T-helper 1 cell treated with Interleukin-12 subunit alpha and Interleukin-12 subunit beta and Interleukin-4 antibody, amounts not matched to agents 30 ng/mL and 1 ng/mL, for 36 hours (primary cell): ENCODE measurements around the gene MLEC. TPM values are rescaled to one million over a fixed set of nuclear protein-coding genes. Genes with fewer than 3 reads are reported as not detected.

Source experiments
- intact Hi-C: fragments of 100-400 bp; cut with micrococcal nuclease; formaldehyde crosslinking; loops from one replicate; pipeline ENCODE4 v1.15.1; 2024
- total RNA-seq: library from RNA; stranded (reverse); gene quantifications from 2 replicates; pipeline ENCODE4 v1.2.3, GENCODE V29; 2022

MLEC gene
- total RNA-seq, 1 donor from 2014 or later, result 129 TPM

DNA sequence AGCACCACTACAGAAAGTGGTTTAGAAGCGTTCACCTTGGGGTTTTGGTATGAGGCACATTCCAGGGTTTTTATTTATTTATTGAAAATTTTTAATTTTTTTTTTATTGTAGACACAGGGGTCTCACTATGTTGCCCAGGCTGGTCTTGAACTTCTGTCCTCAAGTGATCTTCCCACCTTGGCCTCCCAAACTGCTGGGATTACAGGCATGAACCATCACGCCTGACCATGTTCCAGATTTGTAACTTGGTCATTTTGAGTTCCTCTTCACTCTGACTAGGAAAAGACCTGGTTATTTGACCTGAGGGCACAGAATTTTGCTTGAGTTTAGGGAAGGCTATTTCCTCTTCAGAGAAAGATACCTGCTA, 3.1 kb downstream of the MLEC start:
- intact Hi-C loops, result no loop called here

DNA sequence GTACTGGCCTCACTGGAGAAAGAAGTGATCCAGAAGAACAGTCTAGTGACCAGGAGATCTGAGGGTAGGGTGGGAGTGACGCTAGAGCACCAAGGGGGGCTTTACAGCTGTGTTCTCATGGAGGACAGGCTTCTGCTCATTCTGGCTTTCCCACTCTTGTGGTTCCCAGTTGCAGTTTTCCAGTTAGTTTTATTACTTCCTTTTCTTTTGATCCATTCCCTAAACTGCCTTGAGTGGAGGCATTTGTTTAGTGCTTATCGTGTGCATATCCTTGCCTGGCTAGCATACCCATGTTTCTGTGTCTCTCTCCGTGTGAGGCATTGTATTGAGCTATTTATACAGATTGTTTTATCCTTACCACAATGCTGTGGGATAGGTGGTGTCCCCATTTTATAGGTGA, 4.0 kb downstream of the MLEC start:
- intact Hi-C loops, result no loop called here

DNA sequence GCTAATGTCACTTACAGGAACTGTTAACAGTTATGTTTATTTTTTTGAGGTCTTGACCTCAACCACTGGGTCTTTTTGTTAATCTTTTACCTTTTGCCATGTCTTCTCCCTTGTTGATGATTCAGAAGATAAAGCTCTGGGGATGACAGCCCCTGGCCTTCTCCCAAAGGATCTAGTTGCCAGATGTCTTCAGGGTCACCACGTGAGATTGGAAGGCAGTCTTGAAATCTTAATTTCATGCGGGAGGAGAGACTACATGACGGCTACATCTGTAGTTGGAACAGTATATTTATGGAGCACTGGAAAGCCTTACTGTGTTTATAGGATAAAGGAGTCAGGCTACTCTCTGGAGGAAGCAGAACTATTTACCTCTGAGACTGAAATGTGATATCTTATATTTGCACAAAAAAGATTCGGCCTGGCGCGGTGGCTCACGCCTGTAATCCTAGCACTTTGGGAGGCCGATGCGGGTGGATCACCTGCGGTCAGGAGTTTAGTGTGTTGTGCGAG, 5.6 kb downstream of the MLEC start:
- intact Hi-C loops, result no loop called here

DNA sequence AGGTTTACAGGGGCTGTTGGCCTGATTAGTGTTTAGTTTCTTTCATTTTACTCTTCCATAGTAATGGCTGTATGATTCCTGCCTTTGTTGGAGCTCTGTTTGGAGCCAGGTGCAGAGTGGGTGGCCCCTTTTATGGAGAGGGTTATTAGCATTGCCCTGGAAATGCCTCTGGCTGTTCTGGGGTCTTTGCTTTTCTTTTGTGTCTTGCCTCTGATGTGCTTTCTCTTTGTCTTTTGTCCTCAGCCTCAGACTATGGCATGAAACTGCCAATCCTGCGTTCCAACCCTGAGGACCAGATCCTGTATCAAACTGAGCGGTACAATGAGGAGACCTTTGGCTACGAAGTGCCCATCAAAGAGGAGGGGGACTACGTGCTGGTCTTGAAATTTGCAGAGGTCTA, 6.9 kb downstream of the MLEC start:
- intact Hi-C loops, result no loop called here

DNA sequence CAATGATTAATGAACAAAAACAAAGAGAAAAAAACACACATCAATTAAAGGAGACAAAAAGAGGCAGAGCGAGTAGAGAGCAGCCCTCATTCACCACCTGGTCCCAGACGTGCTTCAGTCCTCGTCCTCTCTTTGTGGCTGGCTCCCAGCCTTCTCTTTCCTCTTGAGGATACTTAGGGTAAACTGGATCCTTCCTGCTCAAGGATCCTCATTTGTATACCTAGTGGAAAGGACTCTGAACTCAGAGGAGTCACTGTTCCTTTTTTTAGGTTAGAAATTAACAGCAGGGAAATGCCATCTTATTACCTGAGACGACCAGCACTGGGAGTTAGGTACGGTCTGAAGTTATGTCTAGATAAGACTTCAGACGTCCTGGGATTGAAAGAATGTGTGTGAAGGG, 9.7 kb downstream of the MLEC start:
- intact Hi-C loops, result no loop called here

DNA sequence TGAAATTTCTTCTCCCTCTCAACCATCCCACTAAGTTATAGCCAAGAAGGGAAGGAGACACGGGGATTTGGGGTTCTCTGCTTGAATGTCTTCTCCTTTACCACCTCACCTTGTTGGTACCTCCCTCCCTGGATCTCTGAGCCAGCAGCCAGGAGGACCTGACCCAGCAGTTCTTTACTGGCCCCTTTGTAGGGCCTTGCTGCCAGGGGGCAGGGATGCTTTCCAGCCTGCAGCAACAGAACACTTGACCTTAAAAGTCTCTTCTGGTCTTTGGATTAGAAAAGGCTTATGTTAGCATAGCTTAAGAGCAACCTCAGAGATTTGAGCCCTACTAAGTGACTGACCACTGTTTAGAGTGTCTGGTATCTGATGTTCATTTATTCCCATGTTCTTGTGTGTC, 10.4 kb downstream of the MLEC start:
- intact Hi-C loops, result no loop called here

DNA sequence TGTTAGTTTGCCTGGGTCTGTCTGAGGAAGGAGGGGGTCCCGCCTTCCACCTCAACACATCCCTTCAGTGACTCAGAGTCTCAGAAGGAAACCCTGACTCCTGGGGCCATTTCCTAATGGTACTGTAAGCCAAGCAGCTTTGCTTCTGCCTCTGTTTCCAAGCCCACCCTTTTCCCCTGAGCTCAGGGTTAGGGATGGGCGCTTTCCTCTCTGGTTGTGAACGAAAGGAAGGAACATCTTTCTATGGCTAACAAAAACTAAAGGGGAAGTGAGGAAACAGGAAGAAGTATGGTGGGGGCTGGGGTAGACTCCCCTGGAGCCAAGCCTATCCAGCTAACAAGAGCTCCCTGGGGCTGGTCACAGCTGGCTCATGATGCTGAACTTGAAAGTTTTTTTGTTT, 11.7 kb downstream of the MLEC start:
- intact Hi-C loops, result no loop called here

DNA sequence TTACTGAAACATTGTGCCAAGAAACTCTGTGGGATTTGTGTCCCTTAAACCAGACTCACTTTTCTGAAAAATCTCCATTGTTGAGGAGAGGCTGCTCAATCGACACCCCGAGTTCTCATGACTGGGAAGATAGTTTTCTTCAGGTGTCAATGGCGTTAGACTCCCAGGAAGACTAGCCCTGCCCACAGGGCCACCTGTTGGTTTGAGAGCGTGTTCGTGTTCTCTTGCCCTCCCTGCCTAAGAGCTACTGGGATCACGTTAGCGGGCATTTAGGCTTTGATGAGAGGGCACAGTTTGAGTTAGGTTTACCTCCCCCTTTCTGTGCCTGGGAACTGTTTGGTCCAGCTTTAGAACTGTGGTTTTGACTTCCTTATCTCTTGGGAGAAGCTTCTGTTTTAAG, 12.6 kb downstream of the MLEC start:
- intact Hi-C loops, result no loop called here

DNA sequence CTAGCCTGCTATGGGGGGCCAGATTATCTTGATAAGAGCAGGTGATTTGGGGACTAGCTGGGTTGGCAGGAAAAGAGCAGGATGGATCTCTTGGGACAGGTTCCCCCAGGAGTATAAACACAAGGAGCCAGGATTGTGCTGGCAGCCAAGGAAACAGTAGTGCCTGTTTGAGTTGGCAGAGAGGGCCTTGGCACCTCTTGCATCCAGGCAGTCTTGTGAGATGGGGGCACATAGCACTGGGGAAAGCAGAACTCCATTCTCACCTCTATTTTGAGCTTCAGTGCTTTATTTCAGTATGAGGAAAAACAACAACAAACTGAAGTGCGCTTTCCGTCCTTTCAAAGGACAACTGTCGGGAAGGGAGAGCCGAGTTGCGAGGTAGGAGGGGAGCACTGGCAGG, 13.9 kb downstream of the MLEC start:
- intact Hi-C loops, result no loop called here

DNA sequence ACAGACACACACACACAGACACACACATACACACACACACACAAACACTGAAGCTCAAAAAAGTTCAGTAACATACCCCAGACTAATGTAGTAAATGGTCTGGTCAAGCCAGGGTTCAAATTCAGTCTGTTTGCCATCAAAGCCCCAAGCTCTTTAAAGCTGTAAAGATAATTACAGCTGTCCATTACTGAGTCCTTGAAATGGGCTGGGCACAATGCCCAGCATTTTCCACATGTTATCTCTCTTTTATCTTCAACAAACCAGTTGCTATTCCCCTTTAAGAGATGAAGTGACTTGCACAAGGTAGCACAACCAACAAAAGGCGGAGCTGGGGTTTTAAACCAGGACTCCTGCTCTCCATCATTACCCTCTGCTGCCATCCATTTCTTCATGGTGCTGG, 15.7 kb downstream of the MLEC start:
- intact Hi-C loops, result no loop called here

DNA sequence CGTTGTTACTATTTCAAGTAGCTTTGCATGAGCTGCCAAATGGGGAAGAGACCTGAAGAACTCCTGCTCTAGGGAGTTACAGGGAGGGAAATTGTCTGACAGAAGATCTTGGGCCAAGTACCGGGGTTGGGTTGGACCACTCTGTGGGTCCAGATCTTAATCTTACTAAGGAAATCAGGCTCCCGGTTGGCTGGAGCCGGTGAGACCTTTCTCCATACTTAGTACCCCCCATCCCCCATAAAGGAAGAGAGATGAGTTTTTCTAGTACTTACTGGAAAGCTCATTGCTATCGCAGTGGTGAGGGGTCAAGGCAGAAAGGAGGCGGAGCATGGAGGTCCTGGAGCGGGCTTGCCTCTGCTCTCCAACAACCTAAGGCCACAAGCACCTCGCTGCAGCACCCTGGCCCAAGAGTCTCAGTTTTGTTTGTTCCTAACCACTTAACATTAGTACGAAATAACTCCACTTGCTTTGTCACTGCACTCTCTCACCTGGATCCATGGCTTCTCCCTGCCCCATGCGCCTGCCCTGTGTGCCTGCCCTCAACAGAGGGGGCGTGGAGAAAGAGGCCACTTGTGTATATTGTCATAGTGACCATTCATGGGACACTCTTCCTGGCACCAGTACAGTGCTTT, 16.5 kb downstream of the MLEC start:
- intact Hi-C loops, result no loop called here

DNA sequence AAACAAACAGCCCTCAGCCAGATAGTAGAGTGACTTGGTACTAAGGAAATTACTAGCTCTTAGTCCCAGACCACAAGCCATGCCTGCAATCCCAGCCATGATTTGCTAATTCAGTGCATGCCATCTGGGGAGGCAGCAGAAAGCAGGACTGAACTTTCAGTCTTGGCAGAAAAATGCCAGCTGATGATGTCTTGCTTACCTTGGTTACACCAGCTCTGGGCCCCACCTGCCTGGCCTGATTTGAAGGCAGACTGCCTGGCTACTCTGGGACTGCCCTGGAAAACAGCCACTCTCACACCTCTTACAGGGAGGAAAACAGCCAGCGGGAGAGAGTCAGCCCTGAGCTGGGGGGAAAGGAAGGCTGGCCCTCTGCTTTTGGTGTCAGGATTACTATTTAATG, 18.7 kb downstream of the MLEC start:
- intact Hi-C loops, result no loop called here

DNA sequence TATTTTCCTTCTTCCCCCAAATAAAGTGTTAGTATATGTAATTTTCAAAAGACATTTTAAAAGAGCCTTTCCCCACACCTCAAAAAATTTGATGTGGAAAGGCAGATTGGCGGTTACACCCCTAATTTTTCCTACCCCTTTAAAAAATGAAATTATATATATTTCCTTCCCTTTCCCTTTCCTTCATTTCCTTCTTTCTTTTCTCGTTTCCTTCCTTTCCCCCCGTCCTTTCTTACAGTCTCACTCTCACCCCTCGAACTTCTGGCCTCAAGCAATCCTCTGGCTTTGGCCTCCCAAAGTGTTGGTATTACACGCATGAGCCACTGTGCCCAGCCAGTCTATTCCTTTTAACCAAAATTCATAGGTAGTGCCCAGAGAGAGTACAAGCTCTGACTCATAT, 19.1 kb downstream of the MLEC start:
- intact Hi-C loops, result no loop called here

DNA sequence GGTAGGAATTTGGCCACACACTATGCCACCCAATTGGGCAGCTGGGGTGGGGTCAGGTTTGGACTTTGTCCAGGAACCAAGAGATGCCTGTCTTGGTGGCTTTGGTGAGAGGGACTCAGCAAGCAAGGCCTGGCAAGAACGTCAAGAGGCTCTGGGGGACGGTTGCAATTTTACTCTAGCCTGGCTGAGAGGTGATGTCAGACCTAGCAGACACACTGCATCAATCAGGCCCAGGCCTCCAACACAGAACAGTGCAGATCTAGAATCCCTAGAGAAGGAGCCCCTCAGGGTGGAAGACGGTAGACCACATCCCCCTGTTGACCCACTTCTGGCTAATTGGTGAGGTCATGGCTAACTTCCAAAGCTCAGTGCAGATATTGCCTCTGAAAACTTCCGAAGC, 21.7 kb downstream of the MLEC start:
- intact Hi-C loops, result no loop called here

DNA sequence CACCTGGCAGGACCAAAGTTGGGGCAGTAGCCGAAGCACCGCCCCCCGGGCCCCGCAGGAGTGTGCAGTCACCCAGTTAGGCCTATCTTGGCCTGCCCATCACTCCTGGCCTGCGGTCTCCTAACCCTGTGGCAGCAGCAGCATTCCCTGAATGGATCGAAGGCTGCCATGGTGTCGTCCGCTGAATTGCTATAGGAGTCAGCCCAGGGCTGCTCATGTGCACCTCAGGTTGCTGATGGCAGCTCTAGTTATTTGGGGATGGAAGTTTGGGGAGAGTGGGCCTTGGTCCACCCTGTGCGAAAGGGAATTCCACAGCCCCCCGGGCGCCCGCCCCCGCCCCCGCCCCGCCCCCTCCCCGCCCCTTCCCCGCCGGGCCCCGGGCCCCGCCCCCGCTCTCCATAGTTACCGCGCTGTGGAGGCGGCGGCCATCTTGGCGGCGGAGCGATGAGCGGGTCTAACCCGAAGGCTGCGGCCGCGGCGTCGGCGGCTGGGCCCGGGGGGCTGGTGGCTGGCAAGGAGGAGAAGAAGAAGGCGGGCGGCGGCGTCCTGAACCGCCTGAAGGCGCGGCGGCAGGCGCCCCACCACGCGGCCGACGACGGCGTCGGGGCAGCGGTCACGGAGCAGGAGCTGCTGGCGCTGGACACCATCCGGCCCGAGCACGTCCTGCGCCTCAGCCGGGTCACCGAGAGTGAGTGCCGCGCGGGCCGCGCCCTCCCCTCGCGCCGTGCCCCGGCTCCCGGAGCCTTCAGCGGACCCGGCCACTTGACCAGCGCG, 23.3 kb downstream of the MLEC start, which contains the start of gene UNC119B:
UNC119B (plus strand) TSS at position 428 of the 774 bp plus-strand sequence; CDS start at position 445, 17 bp downstream.
- intact Hi-C loops, result loop anchor here (1.0 to 5.0 kb wide), 5 partner anchors 15 to 402 kb away; partner anchors contain the start of genes ACADS and SPPL3

DNA sequence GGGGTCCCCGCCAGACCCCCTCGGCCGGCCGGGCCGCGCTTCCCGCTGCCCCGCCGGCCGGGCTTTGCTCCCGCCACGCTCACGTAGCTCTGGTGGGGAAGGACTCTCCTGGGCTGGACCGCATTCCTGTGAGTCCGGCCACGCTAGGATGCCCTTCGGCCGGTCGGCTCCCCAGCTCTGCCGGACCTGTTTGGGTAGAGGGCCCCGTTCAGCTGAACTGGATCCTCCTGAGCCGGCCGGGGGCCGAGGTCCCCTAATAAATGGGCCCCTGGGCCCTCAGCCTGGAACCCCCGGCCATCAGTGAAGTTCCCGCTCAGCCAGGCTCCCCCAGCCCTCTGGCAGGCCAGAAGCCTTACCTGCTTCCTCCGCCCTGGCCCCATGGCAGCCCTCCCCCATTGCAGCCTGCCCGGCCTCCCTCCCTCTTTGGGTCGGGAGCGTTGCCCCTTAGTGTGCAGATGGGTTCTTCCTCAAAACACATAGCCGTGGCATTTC, 23.9 kb downstream of the MLEC start:
- intact Hi-C loops, result loop anchor here (1.0 to 5.0 kb wide), 5 partner anchors 14 to 401 kb away; partner anchors contain the start of genes ACADS and SPPL3

DNA sequence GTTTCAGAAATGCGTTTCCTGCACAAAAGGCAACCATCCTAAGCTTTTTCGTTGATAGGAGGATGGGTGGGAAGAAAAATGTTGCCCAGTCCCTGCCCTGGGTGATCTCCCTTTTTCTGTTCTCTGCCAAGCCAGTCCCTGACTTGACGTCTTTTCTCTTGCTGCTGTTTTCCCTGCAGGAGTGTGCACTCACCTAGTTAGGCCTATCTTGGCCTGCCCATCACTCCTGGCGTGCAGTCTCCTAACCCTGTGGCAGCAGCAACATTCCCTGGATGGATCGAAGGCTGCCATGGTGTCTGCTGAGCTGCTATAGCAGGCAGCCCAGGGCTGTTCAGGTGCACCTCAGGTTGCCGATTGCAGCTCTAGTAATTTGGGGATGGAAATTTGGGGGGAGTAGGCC, 24.5 kb downstream of the MLEC start:
- intact Hi-C loops, result loop anchor here (5.0 kb wide), 3 partner anchors 34 to 401 kb away; partner anchors contain the start of gene SPPL3

DNA sequence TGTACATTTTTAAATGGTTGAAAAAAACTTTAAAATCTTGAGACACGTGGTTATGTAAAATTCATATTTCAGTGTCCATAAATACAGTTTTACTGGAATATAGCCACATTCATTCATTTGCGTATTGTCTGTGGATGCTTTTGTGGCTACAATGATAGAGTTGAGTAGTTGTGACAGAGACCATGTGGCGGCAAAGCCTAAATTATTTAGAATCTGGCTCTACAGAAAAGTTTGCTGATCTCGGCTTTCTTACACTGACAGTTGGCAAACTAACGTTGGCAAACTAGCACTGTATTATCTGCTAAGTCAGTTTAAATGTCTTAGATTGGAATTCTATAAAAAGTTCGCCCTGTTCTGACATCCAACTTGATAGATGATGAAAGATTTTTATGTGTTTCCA, 25.7 kb downstream of the MLEC start:
- intact Hi-C loops, result loop anchor here (5.0 kb wide), 3 partner anchors 35 to 400 kb away; partner anchors contain the start of gene SPPL3

DNA sequence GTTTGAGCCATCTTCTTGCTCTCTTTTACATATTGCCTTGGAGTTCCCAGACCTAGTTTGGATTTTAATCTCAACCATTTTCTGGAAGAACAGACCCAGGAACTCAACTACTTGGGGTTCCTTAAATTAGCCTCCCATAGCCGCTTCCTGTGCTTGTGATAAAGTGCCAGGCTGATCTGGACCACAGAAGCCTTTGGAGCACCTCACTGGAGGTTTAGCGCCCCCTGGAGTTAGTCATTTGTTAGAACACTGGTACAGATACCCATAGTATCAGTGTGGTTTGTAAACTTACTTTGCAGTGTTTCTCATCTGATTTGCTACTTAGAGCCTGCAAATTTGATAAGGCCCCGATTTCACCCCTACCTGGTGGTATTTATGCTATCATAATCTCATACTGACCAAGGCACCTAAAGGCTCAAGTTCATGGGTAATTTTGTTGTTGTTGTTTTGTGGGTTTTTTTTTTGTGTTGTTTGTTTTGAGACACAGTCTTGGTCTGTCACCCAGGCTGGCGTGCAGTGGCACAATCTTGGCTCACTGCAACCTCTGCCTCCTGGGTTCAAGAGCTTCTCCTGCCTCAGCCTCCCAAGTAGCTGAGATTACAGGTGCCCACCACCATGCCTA, 27.0 kb downstream of the MLEC start:
- intact Hi-C loops, result loop anchor here (1.0 to 5.0 kb wide), 9 partner anchors 11 to 398 kb away; partner anchors contain the start of genes ACADS and SPPL3

DNA sequence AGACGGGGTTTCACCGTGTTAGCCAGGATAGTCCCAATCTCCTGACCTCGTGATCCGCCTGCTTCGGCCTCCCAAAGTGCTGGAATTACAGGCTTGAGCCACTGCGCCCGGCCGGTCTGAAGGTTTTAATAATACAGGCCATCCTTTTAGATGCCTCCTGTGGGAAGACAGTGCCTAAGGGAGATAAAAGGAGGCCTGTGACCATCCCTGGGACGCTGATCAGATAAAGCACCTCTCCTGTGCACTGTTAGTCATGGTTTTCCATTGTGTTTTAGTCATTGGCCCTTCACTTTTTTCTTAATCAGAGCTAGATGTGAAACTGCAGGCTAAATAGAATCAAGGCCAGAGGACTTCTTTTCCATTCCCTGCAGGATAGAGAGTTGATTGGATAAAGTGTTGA, 31.1 kb downstream of the MLEC start:
- intact Hi-C loops, result no loop called here

DNA sequence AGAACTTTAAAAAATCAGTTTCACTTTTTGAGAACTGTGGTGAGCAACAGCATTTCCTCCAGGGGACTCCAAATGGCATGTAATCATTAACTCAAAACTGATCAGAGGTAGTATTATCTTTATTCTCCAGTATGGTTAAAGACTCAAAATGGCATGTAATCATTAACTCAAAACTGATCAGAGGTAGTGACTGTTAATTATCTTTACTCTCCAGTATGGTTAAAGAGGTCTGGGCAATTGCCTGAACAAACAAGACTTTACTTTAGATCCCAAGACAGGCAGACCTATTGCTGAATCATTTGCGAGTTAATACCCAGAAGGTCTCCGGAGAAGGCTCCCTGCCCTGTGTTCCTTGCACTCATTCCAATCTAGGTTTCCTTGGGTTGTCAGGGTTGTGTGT, 32.1 kb downstream of the MLEC start:
- intact Hi-C loops, result no loop called here
